B cell (primary cell): ENCODE results near the gene FIBCD1.

Experiments used
- CTCF ChIP-seq: fragments of 200-600 bp; IDR thresholded peaks from one replicate; pipeline ENCODE4 v1.8.0; 2022; ENCODE audit warnings: antibody characterized with exemption, mild to moderate bottlenecking
- EZH2 ChIP-seq: IDR thresholded peaks from 2 replicates; pipeline ENCODE4 v1.6.1; 2012; ENCODE audit warnings: borderline replicate concordance, low read depth, mild to moderate bottlenecking, moderate library complexity, low read length; ENCODE audit not compliant: insufficient read depth, poor library complexity, severe bottlenecking

GRCh38 chr9:130901498-130902203 lies 37.4 kb downstream of the FIBCD1 start:
- TF ChIP-seq CTCF, result no peak
- no peak for TF ChIP-seq EZH2
